ENCODE data around the gene COLEC12.

Gene COLEC12

DNA sequence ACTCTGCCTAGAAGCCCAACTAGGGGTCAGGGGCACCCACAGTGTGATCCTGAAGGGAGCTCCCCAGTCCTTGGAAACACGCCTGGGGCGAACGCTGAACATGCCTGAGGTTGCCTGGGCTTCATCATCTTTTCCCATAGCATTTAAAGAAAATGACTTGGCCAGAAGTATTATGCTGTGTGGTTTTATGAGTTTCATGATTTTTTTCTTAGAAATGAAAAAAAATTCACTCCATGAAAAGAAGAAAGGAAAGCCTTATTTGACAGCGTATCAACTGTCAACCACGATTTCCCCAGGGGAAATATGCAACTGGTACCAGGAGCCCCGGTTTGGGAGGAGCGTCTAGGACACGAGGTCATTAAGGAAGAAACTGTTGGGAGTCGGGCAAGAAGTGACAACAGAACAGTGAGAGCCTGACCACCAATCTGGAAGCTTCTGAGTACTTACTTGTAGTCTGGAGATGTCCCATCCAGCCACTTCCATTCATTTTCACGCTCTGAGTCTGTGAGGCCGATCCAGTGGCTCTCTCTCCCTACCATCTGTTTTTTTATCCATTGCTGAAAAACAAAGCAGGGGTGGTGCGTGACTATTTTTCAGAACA lies 169.2 kb downstream of the COLEC12 start:
- TF ChIP-seq ZNF565 (CRISPR knock-in tag; conservative IDR thresholded peaks at IDR 0.05; ENCODE audit: low read depth) (no peak), ISL1 (CRISPR knock-in tag; IDR thresholded peaks at IDR 0.05) (no peak), TCF4 (CRISPR knock-in tag; IDR thresholded peaks at IDR 0.05; ENCODE audit: borderline replicate concordance) (no peak), ZFP30 (CRISPR knock-in tag; IDR thresholded peaks at IDR 0.05) (no peak), BACH2 (CRISPR knock-in tag; IDR thresholded peaks at IDR 0.05; ENCODE audit: borderline replicate concordance) (no peak), CSDC2 (CRISPR knock-in tag; IDR thresholded peaks at IDR 0.05) (no peak), TOX (CRISPR knock-in tag; IDR thresholded peaks at IDR 0.05; ENCODE audit: borderline replicate concordance) (no peak), ZFP3 (CRISPR knock-in tag; IDR thresholded peaks at IDR 0.05) (no peak), PPARA (CRISPR knock-in tag; IDR thresholded peaks at IDR 0.05; ENCODE audit: borderline replicate concordance) (no peak), ZC3H10 (CRISPR knock-in tag; IDR thresholded peaks at IDR 0.05) (no peak), GLIS3 (CRISPR knock-in tag; IDR thresholded peaks at IDR 0.05) (no peak), ZNF8 (CRISPR knock-in tag; IDR thresholded peaks at IDR 0.05) (no peak), SNAI2 (CRISPR knock-in tag; IDR thresholded peaks at IDR 0.05) (no peak), OSR1 (CRISPR knock-in tag; IDR thresholded peaks at IDR 0.05) (no peak)
- TF ChIP-seq, protein P1, sequence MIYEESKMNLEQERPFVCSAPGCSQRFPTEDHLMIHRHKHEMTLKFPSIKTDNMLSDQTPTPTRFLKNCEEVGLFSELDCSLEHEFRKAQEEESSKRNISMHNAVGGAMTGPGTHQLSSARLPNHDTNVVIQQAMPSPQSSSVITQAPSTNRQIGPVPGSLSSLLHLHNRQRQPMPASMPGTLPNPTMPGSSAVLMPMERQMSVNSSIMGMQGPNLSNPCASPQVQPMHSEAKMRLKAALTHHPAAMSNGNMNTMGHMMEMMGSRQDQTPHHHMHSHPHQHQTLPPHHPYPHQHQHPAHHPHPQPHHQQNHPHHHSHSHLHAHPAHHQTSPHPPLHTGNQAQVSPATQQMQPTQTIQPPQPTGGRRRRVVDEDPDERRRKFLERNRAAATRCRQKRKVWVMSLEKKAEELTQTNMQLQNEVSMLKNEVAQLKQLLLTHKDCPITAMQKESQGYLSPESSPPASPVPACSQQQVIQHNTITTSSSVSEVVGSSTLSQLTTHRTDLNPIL (CRISPR knock-in tag; IDR thresholded peaks at IDR 0.05; ENCODE audit: low read depth), result no peak
- TF ChIP-seq, protein P2, sequence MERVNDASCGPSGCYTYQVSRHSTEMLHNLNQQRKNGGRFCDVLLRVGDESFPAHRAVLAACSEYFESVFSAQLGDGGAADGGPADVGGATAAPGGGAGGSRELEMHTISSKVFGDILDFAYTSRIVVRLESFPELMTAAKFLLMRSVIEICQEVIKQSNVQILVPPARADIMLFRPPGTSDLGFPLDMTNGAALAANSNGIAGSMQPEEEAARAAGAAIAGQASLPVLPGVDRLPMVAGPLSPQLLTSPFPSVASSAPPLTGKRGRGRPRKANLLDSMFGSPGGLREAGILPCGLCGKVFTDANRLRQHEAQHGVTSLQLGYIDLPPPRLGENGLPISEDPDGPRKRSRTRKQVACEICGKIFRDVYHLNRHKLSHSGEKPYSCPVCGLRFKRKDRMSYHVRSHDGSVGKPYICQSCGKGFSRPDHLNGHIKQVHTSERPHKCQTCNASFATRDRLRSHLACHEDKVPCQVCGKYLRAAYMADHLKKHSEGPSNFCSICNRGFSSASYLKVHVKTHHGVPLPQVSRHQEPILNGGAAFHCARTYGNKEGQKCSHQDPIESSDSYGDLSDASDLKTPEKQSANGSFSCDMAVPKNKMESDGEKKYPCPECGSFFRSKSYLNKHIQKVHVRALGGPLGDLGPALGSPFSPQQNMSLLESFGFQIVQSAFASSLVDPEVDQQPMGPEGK (CRISPR knock-in tag; IDR thresholded peaks at IDR 0.05; ENCODE audit: borderline replicate concordance), result no peak
- TF ChIP-seq, protein P3, sequence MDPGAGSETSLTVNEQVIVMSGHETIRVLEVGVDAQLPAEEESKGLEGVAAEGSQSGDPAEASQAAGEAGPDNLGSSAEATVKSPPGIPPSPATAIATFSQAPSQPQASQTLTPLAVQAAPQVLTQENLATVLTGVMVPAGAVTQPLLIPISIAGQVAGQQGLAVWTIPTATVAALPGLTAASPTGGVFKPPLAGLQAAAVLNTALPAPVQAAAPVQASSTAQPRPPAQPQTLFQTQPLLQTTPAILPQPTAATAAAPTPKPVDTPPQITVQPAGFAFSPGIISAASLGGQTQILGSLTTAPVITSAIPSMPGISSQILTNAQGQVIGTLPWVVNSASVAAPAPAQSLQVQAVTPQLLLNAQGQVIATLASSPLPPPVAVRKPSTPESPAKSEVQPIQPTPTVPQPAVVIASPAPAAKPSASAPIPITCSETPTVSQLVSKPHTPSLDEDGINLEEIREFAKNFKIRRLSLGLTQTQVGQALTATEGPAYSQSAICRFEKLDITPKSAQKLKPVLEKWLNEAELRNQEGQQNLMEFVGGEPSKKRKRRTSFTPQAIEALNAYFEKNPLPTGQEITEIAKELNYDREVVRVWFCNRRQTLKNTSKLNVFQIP (CRISPR knock-in tag; IDR thresholded peaks at IDR 0.05; ENCODE audit: borderline replicate concordance, low read depth), result no peak
- ATAC-seq, result no peak

DNA sequence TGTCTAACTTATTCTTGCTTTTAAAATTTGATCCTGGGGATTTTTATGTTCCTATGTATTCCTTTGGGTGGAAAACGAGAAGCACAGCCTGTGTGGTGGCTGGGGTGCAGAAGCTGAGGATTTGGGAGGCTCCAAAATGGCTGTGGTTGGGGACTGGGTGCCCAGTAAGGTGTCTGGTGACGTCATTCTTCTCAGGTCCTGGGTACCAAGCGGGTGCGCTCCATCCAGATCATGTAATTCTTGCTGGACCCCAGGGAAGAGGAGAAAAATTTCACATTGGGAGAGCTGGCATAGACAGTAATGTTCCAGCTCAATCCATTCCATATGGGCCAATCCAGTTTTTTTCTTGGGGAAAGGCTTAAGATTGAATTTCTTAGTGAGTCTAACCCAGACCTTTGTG lies 171.6 kb downstream of the COLEC12 start:
- no peak for TF ChIP-seq TCF4 (CRISPR knock-in tag; IDR thresholded peaks at IDR 0.05; ENCODE audit: borderline replicate concordance)
- TF ChIP-seq ZNF8 (CRISPR knock-in tag; IDR thresholded peaks at IDR 0.05), result no peak
- TF ChIP-seq BACH2 (CRISPR knock-in tag; IDR thresholded peaks at IDR 0.05; ENCODE audit: borderline replicate concordance), result no peak
- TF ChIP-seq, protein P4, sequence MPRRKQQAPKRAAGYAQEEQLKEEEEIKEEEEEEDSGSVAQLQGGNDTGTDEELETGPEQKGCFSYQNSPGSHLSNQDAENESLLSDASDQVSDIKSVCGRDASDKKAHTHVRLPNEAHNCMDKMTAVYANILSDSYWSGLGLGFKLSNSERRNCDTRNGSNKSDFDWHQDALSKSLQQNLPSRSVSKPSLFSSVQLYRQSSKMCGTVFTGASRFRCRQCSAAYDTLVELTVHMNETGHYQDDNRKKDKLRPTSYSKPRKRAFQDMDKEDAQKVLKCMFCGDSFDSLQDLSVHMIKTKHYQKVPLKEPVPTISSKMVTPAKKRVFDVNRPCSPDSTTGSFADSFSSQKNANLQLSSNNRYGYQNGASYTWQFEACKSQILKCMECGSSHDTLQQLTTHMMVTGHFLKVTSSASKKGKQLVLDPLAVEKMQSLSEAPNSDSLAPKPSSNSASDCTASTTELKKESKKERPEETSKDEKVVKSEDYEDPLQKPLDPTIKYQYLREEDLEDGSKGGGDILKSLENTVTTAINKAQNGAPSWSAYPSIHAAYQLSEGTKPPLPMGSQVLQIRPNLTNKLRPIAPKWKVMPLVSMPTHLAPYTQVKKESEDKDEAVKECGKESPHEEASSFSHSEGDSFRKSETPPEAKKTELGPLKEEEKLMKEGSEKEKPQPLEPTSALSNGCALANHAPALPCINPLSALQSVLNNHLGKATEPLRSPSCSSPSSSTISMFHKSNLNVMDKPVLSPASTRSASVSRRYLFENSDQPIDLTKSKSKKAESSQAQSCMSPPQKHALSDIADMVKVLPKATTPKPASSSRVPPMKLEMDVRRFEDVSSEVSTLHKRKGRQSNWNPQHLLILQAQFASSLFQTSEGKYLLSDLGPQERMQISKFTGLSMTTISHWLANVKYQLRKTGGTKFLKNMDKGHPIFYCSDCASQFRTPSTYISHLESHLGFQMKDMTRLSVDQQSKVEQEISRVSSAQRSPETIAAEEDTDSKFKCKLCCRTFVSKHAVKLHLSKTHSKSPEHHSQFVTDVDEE (CRISPR knock-in tag; IDR thresholded peaks at IDR 0.05), result no peak
- TF ChIP-seq GLIS3 (CRISPR knock-in tag; IDR thresholded peaks at IDR 0.05), result no peak
- TF ChIP-seq, protein P5, sequence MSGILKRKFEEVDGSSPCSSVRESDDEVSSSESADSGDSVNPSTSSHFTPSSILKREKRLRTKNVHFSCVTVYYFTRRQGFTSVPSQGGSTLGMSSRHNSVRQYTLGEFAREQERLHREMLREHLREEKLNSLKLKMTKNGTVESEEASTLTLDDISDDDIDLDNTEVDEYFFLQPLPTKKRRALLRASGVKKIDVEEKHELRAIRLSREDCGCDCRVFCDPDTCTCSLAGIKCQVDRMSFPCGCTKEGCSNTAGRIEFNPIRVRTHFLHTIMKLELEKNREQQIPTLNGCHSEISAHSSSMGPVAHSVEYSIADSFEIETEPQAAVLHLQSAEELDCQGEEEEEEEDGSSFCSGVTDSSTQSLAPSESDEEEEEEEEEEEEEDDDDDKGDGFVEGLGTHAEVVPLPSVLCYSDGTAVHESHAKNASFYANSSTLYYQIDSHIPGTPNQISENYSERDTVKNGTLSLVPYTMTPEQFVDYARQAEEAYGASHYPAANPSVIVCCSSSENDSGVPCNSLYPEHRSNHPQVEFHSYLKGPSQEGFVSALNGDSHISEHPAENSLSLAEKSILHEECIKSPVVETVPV (CRISPR knock-in tag; IDR thresholded peaks at IDR 0.05), result no peak
- no peak for TF ChIP-seq SNAI2 (CRISPR knock-in tag; IDR thresholded peaks at IDR 0.05)
- TF ChIP-seq TOX (CRISPR knock-in tag; IDR thresholded peaks at IDR 0.05; ENCODE audit: borderline replicate concordance), result no peak
- TF ChIP-seq, protein P1 (CRISPR knock-in tag; IDR thresholded peaks at IDR 0.05; ENCODE audit: low read depth), result no peak
- TF ChIP-seq ISL1 (CRISPR knock-in tag; IDR thresholded peaks at IDR 0.05), result no peak
- TF ChIP-seq ZFP3 (CRISPR knock-in tag; IDR thresholded peaks at IDR 0.05), result no peak
- TF ChIP-seq, protein P2 (CRISPR knock-in tag; IDR thresholded peaks at IDR 0.05; ENCODE audit: borderline replicate concordance), result no peak
- no peak for TF ChIP-seq ARNTL (CRISPR knock-in tag; IDR thresholded peaks at IDR 0.05; ENCODE audit: borderline replicate concordance, low read depth)
- TF ChIP-seq CSDC2 (CRISPR knock-in tag; IDR thresholded peaks at IDR 0.05), result no peak
- TF ChIP-seq, protein P3 (CRISPR knock-in tag; IDR thresholded peaks at IDR 0.05; ENCODE audit: borderline replicate concordance, low read depth), result no peak
- no peak for TF ChIP-seq RARB (CRISPR knock-in tag; IDR thresholded peaks at IDR 0.05)
- no peak for TF ChIP-seq ZNF70 (CRISPR knock-in tag; IDR thresholded peaks at IDR 0.05)
- no peak for TF ChIP-seq OSR1 (CRISPR knock-in tag; IDR thresholded peaks at IDR 0.05)
- ATAC-seq, result no peak

All from SK-N-SH treated with all-trans-retinoic acid at 6 μM for 48 hours (cell line).